Esophagus squamous epithelium (tissue), 5 donors: ENCODE data around the gene AGTRAP. TPM values are rescaled to one million over a fixed set of nuclear protein-coding genes. Genes with fewer than 3 reads are reported as not detected.

Experiments
- DNase-seq: peaks from one replicate; lab custom pipeline; 2025; lab: John Stamatoyannopoulos, UW
- H3K27ac ChIP-seq, 4 donors: fragments of 200-600 bp; sonication (generic); one replicate each; pipeline ENCODE4 v1.5.1; 2016 to 2019; ENCODE audit warnings: mild to moderate bottlenecking in 1 of 4
- H3K27me3 ChIP-seq, 4 donors: fragments of 200-600 bp; sonication (generic); 1 replicate in 3 of 4; 2 replicates in 1 of 4; pipeline versions ENCODE4 v1.5.1 to v1.6.0; 2017 to 2021; ENCODE audit warnings: antibody characterized with exemption in 1 of 4
- H3K36me3 ChIP-seq, 3 donors: fragments of 200-600 bp; sonication (generic); one replicate each; pipeline ENCODE4 v1.5.1; 2016 to 2019
- H3K4me1 ChIP-seq, 3 donors: fragments of 200-600 bp; sonication (generic); one replicate each; pipeline ENCODE4 v1.5.1; 2017 to 2019
- H3K4me3 ChIP-seq, 4 donors: fragments of 200-600 bp; sonication (generic); 1 replicate in 3 of 4; 2 replicates in 1 of 4; pipeline ENCODE4 v1.5.1; 2016 to 2019; ENCODE audit warnings: mild to moderate bottlenecking in 2 of 4, moderate library complexity in 1 of 4
- H3K9me3 ChIP-seq, 3 donors: fragments of 200-600 bp; sonication (generic); one replicate each; pipeline ENCODE4 v1.5.1; 2016 to 2019
- CTCF ChIP-seq, 6 experiments: fragments of 450-650 bp in 4 of 6; fragments of 200-600 bp in 2 of 6; sonication (generic) in 2 of 6; IDR thresholded peaks; one replicate each; pipeline ENCODE4 v1.5.1; 2016 to 2019; ENCODE audit warnings: antibody characterized with exemption in 6 of 6, mild to moderate bottlenecking in 4 of 6, moderate library complexity in 4 of 6
- POLR2A ChIP-seq, 4 donors: fragments of 450-650 bp; IDR thresholded peaks; one replicate each; pipeline ENCODE4 v1.6.1; 2017; ENCODE audit warnings: antibody characterized with exemption in 4 of 4, mild to moderate bottlenecking in 4 of 4, moderate library complexity in 3 of 4
- WGBS, 2 donors: methylation state at CpG; one replicate each; pipeline ENCODE4 v1.1.5; 2018; 5-methylcytosine and 5-hydroxymethylcytosine counted together
- intact Hi-C: fragments of 100-400 bp; cut with DNase I; formaldehyde crosslinking; loops from one replicate; pipeline ENCODE4 v1.15.0; 2022
- total RNA-seq, 4 donors: library from RNA; depleted of rRNA; stranded (reverse); fragments of >200 nt; gene quantifications; one replicate each; pipeline ENCODE4 v1.1.0, GENCODE V29; 2016
- donor health status: DM: yes; HTN: yes; CAD: no.

Gene AGTRAP
- total RNA-seq, 4 donors from 2014 or later, result 34.5 to 89.5 (median 50.7) TPM

- Histone ChIP-seq H3K27ac (peak overlapping the region in 1 of 4 donors; percentile 3), H3K4me3 (no peak overlapping the region), H3K36me3 (no peaks in the 10 kb centered on the region), H3K9me3 (no peaks in the 10 kb centered on the region), H3K4me1 (peaks cover 9 to 76% (median 27%) of the 10 kb centered on the region in 3 donors), H3K27me3 (no peaks in the 10 kb centered on the region)
- TF ChIP-seq POLR2A (IDR thresholded peaks at IDR 0.05) (no peak), CTCF (IDR thresholded peaks at IDR 0.05) (no peak)
- intact Hi-C loops, result no loop called here
- no peak for DNase-seq
- 78 to 79% methylated on average over 5 to 6 of the region's 6 CpGs for WGBS, 2 donors
These were observed 2.8 kb downstream of the AGTRAP start for GRCh38 chr1:11738783-11739182.

GRCh38 chr1:11740258-11741192 is 4.6 kb downstream of the AGTRAP start:
- Histone ChIP-seq H3K4me1 (peaks cover 9 to 71% (median 23%) of the 10 kb centered on the region in 3 donors), H3K27ac (no peak overlapping the region)
- WGBS, 2 donors, result 66 to 69% methylated on average over 12 to 15 of the region's 15 CpGs

GRCh38 chr1:11741482-11741881 is 5.5 kb downstream of the AGTRAP start:
- Histone ChIP-seq H3K27me3 (no peaks in the 10 kb centered on the region), H3K27ac (no peak overlapping the region), H3K9me3 (no peaks in the 10 kb centered on the region), H3K4me1 (peaks cover 9 to 66% (median 21%) of the 10 kb centered on the region in 3 donors), H3K36me3 (peaks cover 0 to 16% (median 9%) of the 10 kb centered on the region in 3 donors), H3K4me3 (no peak overlapping the region)
- DNase-seq, result no peak
- intact Hi-C loops, result no loop called here
- no peak for TF ChIP-seq CTCF (IDR thresholded peaks at IDR 0.05)
- TF ChIP-seq POLR2A (IDR thresholded peaks at IDR 0.05), result no peak
- WGBS, 2 donors, result 91 to 93% methylated on average over 4 of the region's 4 CpGs

More at GRCh38 chr1:11740258-11741192, 4.6 kb downstream of the AGTRAP start:
- TF ChIP-seq CTCF (IDR thresholded peaks at IDR 0.05), result no peak
- DNase-seq, result no peak
- H3K4me3 ChIP-seq, result no peak overlapping the region
- no peaks in the 10 kb centered on the region for H3K9me3 ChIP-seq
- intact Hi-C loops, result no loop called here
- H3K27me3 ChIP-seq, result no peaks in the 10 kb centered on the region
- peaks cover 0 to 7% (median 2%) of the 10 kb centered on the region in 3 donors for H3K36me3 ChIP-seq

GRCh38 chr1:11741919-11742558 is 6.1 kb downstream of the AGTRAP start:
- 83 to 92% methylated on average over 4 of the region's 5 CpGs for WGBS, 2 donors
- peak in 1 of 6 experiments; percentile 4 for TF ChIP-seq CTCF (IDR thresholded peaks at IDR 0.05)
- TF ChIP-seq POLR2A (IDR thresholded peaks at IDR 0.05), result no peak
- Histone ChIP-seq H3K9me3 (no peaks in the 10 kb centered on the region), H3K36me3 (peaks cover 0 to 22% (median 9%) of the 10 kb centered on the region in 3 donors), H3K4me3 (no peak overlapping the region), H3K27me3 (no peaks in the 10 kb centered on the region), H3K4me1 (peaks cover 8 to 60% (median 20%) of the 10 kb centered on the region in 3 donors), H3K27ac (no peak overlapping the region)
- intact Hi-C loops, result no loop called here
- DNase-seq, result no peak

GRCh38 chr1:11744287-11744686 is 8.4 kb downstream of the AGTRAP start:
- Histone ChIP-seq H3K4me1 (peaks cover 0 to 47% (median 6%) of the 10 kb centered on the region in 3 donors), H3K27ac (no peak overlapping the region), H3K4me3 (no peak overlapping the region), H3K9me3 (no peaks in the 10 kb centered on the region), H3K27me3 (no peaks in the 10 kb centered on the region), H3K36me3 (peaks cover 0 to 44% (median 9%) of the 10 kb centered on the region in 3 donors)
- 87 to 88% methylated on average over 7 to 9 of the region's 9 CpGs for WGBS, 2 donors
- no peak for TF ChIP-seq POLR2A (IDR thresholded peaks at IDR 0.05)
- TF ChIP-seq CTCF (IDR thresholded peaks at IDR 0.05), result no peak
- intact Hi-C loops, result no loop called here
- no peak for DNase-seq
